KOPT-K1 (cell line): ENCODE measurements around the gene FUT8.

Experiments
- H3K27ac ChIP-seq: fragments of 200-600 bp; sonication (generic); 2 replicates; pipeline ENCODE4 v1.5.1; 2016; ENCODE audit warnings: antibody characterized with exemption, mild to moderate bottlenecking, low read depth, low read length; ENCODE audit not compliant: poor library complexity, severe bottlenecking
- H3K36me3 ChIP-seq: fragments of 200-600 bp; sonication (generic); 2 replicates; pipeline ENCODE4 v1.5.1; 2017; ENCODE audit warnings: antibody characterized with exemption, mild to moderate bottlenecking, low read length, moderate library complexity; ENCODE audit not compliant: insufficient read depth
- H3K9me3 ChIP-seq: fragments of 200-600 bp; sonication (generic); 2 replicates; pipeline ENCODE4 v1.5.1; 2017; ENCODE audit warnings: antibody characterized with exemption, low read length, mild to moderate bottlenecking; ENCODE audit not compliant: insufficient read depth, poor library complexity, severe bottlenecking

FUT8 gene

DNA sequence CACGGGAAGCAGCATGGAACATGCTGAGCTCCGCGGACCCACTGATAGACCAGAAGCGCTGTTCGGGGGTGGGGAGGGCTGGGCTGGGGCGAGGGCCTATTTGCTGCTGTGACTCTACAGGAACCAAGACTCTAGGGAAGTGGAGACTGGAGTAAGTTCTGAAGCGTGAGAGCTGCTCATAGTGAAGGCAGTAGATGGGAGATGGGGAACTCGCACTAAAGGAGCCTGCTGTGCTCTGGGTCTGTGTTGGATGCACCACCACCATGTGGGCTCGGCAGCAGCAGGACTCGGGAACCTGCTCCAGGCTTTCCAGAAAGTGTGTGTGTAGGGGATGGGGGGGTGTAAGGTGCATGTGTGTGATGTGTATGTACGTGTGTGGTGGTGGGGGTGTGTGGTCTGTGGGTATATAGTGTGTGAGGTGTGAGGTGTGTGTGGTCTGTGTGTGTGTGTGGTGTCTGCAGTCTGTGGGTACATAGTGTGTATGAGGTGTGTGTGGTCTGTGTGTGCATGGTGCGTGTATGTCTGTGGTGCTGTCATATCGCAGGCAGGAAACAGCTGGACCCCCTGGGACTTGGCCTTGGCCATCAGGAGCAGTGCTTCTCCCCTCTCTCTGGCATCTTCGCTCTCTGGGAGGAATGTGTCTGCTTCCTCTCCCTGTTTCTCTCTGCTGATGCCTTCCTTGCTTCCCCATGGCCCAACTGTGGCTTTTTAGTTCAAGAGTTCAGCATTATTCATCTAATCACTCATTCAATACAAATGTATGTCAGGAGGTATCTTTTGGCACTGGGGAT is 378.9 kb downstream of the FUT8 start:
- no peaks in the 10 kb centered on the region for H3K9me3 ChIP-seq
- no peak overlapping the region for H3K27ac ChIP-seq
- no peaks in the 10 kb centered on the region for H3K36me3 ChIP-seq

- Histone ChIP-seq H3K27ac (no peak overlapping the region), H3K36me3 (no peaks in the 10 kb centered on the region), H3K9me3 (no peaks in the 10 kb centered on the region)
Observed at GRCh38 chr14:65792208-65792905, 379.8 kb downstream of the FUT8 start.
